Calu3 (cell line): ENCODE data around the gene RPL9. TPM values are rescaled to one million over a fixed set of nuclear protein-coding genes. Genes with fewer than 3 reads are reported as not detected.
"Not testable (repeated sequence)": the region's sequence is repeated elsewhere in the genome, so short reads cannot be mapped to it uniquely, and the experiment has no call there.

ENCODE experiments used
- Bru-seq: library from RNA; stranded (reverse); fragments of 400-500 nt; gene quantifications from one replicate; lab custom pipeline; 2021; lab: Mats Ljungman, UMichigan
- BruChase-seq, 2 experiments: library from RNA; stranded (reverse); fragments of 400-500 nt; gene quantifications; one replicate each; lab custom pipeline; 2021; lab: Mats Ljungman, UMichigan
- BruUV-seq: library from RNA; stranded (reverse); fragments of 400-500 nt; replicated peaks from 2 replicates; lab custom pipeline; 2021; lab: Mats Ljungman, UMichigan
- CTCF ChIA-PET: fragments of 300-600 bp; sonication (Branson Sonifier 250); formaldehyde crosslinking; loops from one replicate; lab custom pipeline; 2022; ENCODE audit warnings: antibody characterized with exemption; lab: Charles Lee
- DNase-seq: peaks from one replicate; pipeline ENCODE4 v3.0.0; 2022
- H3K27ac Mint-ChIP-seq: one replicate; pipeline ENCODE4 v1.8.0; 2022; ENCODE audit warnings: mixed read lengths; ENCODE audit not compliant: unreplicated experiment
- H3K27me3 Mint-ChIP-seq: one replicate; pipeline ENCODE4 v1.8.0; 2022; ENCODE audit warnings: mixed read lengths; ENCODE audit not compliant: unreplicated experiment
- H3K36me3 Mint-ChIP-seq: one replicate; pipeline ENCODE4 v1.8.0; 2022; ENCODE audit warnings: mild to moderate bottlenecking, moderate library complexity, mixed read lengths; ENCODE audit not compliant: insufficient read depth, unreplicated experiment
- H3K4me1 Mint-ChIP-seq: one replicate; pipeline ENCODE4 v1.8.0; 2022; ENCODE audit warnings: mild to moderate bottlenecking, low read depth, mixed read lengths; ENCODE audit not compliant: unreplicated experiment
- H3K4me3 Mint-ChIP-seq: one replicate; pipeline ENCODE4 v1.8.0; 2022; ENCODE audit warnings: mild to moderate bottlenecking, low read depth, moderate library complexity, mixed read lengths; ENCODE audit not compliant: unreplicated experiment
- H3K9me3 Mint-ChIP-seq: one replicate; pipeline ENCODE4 v1.8.0; 2022; ENCODE audit warnings: low read depth, mixed read lengths; ENCODE audit not compliant: unreplicated experiment
- CTCF ChIP-seq: fragments of 200-600 bp; IDR thresholded peaks from one replicate; pipeline ENCODE4 v1.8.0; 2022; ENCODE audit warnings: antibody characterized with exemption; ENCODE audit not compliant: unreplicated experiment
- intact Hi-C: fragments of 100-400 bp; cut with micrococcal nuclease; formaldehyde crosslinking; loops from one replicate; pipeline ENCODE4 v1.10.0; 2022; ENCODE audit not compliant: unreplicated experiment
- long read RNA-seq: library from polyadenylated mRNA; stranded (forward); transcript quantifications from one replicate; pipeline ENCODE4 v2.0.0, GENCODE V29; 2022
- total RNA-seq: library from RNA; stranded (reverse); gene quantifications from 2 replicates; pipeline ENCODE4 v1.2.3, GENCODE V29; 2022

Gene RPL9
- total RNA-seq (421 and 485 TPM in 2 replicates), Bru-seq, nascent RNA (percentile 98 among the genes with signal in this experiment), BruChase-seq, experiment 1, labeled RNA remaining after a 6-hour chase (percentile 98 among the genes with signal in this experiment), BruChase-seq, experiment 2, labeled RNA remaining after a 2-hour chase (percentile 97 among the genes with signal in this experiment)
- long read RNA-seq, transcript RPL9-214 (8 exons, 2,354 nt), result major isoform, 136 of 184 reads
- long read RNA-seq, transcript RPL9-203 (7 exons, 1,127 nt), result minor isoform, 34 of 184 reads
- long read RNA-seq, partial matches to known transcripts, result 1 of 184 reads
- long read RNA-seq, other reads (novel, unspliced or antisense), result 10 of 184 reads

GRCh38 chr4:39458505-39459300 lies at the start of gene RPL9, which contains the start of gene LIAS:
Gene RPL9, minus strand, starts transcription at chr4:39458922. Its CDS starts 483 bp downstream, at chr4:39458439.
Gene LIAS, plus strand, starts transcription at chr4:39459056. Its CDS starts 62 bp downstream, at chr4:39459118.
- no peak for TF ChIP-seq CTCF
- H3K9me3 Mint-ChIP-seq, result no peaks in the 10 kb centered on the region
- H3K36me3 Mint-ChIP-seq, result peaks cover 58% of the 10 kb centered on the region
- H3K4me3 Mint-ChIP-seq, result peak within 1 kb of the TSS; percentile 90
- peak within 1 kb of the TSS; percentile 98 for H3K27ac Mint-ChIP-seq
- no peaks in the 10 kb centered on the region for H3K27me3 Mint-ChIP-seq
- CTCF ChIA-PET, result interaction anchor here (1.2 kb wide), 1 partner anchor 11 kb away, joined by 3 read pairs; no protein-coding TSS in a partner anchor
- DNase-seq, result peak; percentile 86
- intact Hi-C loops, result loop anchor here (10.0 kb wide), 1 partner anchor 104 kb away; no protein-coding TSS in a partner anchor
- BruUV-seq, result no TSS peak
- H3K4me1 Mint-ChIP-seq, result peaks cover 9% of the 10 kb centered on the region

GRCh38 chr4:39505581-39505980 lies 46.9 kb upstream of the RPL9 start:
- Mint-ChIP-seq H3K4me3 (no peak overlapping the region), H3K27ac (no peak overlapping the region), H3K9me3 (no peaks in the 10 kb centered on the region), H3K36me3 (peaks cover 49% of the 10 kb centered on the region), H3K4me1 (no peaks in the 10 kb centered on the region), H3K27me3 (no peaks in the 10 kb centered on the region)
- CTCF ChIA-PET, result interaction anchor here (0.6 to 0.7 kb wide), 2 partner anchors 730 to 1374 kb away, joined by 3 to 5 read pairs; no protein-coding TSS in a partner anchor
- no TSS peak for BruUV-seq
- DNase-seq, result no peak
- intact Hi-C loops, result no loop called here
- no peak for TF ChIP-seq CTCF

GRCh38 chr4:39504538-39504937 lies 45.8 kb upstream of the RPL9 start:
- Mint-ChIP-seq H3K36me3 (peaks cover 44% of the 10 kb centered on the region), H3K27me3 (no peaks in the 10 kb centered on the region), H3K9me3 (no peaks in the 10 kb centered on the region), H3K4me3 (no peak overlapping the region), H3K4me1 (no peaks in the 10 kb centered on the region), H3K27ac (no peak overlapping the region)
- no peak for TF ChIP-seq CTCF
- CTCF ChIA-PET, result no interaction called here
- intact Hi-C loops, result no loop called here
- no TSS peak for BruUV-seq
- no peak for DNase-seq

- H3K9me3 Mint-ChIP-seq, H3K4me3 Mint-ChIP-seq, intact Hi-C loops, H3K27me3 Mint-ChIP-seq, CTCF ChIA-PET, H3K4me1 Mint-ChIP-seq, DNase-seq, BruUV-seq: not testable (repeated sequence)
- Mint-ChIP-seq H3K36me3 (peaks cover 42% of the 10 kb centered on the region), H3K27ac (peak overlapping the region; percentile 33)
Observed at GRCh38 chr4:39502664-39503035, 43.9 kb upstream of the RPL9 start.
